ENCODE results near the gene PIGS. TPM values are rescaled to one million over a fixed set of nuclear protein-coding genes. Genes with fewer than 3 reads are reported as not detected.

PIGS gene
- total RNA-seq, 4 donors from 2014 or later = 31.7 to 66.7 (median 42.5) TPM

DNA sequence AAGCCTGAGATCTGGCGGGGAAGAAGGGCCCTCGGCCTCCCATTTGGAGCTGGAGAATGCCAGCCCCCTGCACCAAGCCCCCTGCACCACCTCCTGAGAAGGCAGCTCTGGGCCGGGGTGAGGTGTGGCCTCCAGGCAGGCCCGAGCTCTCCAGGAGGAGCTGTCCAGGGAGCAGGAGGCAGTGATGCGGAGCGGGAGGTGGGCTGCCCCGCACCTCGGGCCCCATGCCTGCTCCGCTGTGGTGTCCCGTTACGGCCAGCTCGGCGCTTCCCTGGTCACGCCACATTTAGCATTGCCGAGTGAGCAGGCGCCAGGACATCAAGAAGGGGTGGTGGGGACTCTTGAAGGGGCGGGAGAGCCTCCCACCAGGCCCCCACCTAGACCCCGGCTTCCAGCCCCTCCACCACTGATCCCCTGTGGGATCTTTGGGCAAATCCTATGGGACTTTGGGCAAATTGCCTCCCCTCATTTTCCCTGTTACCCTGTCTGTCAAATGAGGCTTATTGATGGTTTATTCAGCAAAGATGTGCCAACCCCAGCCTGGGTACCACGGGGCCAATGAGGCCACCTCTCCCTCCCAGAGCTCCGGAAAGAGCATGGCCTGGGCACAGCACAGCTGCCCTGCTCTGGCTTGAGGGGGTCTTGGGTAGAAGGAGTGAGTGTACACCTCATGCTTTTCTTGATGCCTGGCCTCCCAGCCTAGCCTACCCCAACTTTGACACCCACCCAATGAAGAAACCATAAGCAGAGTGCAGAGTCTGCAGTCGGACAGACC, 49.8 kb downstream of the PIGS start:
- TF ChIP-seq, protein P1, sequence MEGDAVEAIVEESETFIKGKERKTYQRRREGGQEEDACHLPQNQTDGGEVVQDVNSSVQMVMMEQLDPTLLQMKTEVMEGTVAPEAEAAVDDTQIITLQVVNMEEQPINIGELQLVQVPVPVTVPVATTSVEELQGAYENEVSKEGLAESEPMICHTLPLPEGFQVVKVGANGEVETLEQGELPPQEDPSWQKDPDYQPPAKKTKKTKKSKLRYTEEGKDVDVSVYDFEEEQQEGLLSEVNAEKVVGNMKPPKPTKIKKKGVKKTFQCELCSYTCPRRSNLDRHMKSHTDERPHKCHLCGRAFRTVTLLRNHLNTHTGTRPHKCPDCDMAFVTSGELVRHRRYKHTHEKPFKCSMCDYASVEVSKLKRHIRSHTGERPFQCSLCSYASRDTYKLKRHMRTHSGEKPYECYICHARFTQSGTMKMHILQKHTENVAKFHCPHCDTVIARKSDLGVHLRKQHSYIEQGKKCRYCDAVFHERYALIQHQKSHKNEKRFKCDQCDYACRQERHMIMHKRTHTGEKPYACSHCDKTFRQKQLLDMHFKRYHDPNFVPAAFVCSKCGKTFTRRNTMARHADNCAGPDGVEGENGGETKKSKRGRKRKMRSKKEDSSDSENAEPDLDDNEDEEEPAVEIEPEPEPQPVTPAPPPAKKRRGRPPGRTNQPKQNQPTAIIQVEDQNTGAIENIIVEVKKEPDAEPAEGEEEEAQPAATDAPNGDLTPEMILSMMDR (IDR thresholded peaks at IDR 0.05) = no peak
- TF ChIP-seq POLR2A (IDR thresholded peaks at IDR 0.05) = no peak
- peaks cover 17 to 36% (median 21%) of the 10 kb centered on the region in 3 donors for H3K4me1 ChIP-seq
- no peak overlapping the region for H3K27ac ChIP-seq
- H3K4me3 ChIP-seq = no peak overlapping the region
- WGBS, 2 donors = 43 to 48% methylated on average over 1 to 6 of the region's 21 CpGs
- DNase-seq = no peak
- no peaks in the 10 kb centered on the region for H3K9me3 ChIP-seq
- no peaks in the 10 kb centered on the region for H3K27me3 ChIP-seq
- intact Hi-C loops (cut with DNase I) = no loop called here
- peaks cover 0 to 12% (median 0%) of the 10 kb centered on the region in 3 donors for H3K36me3 ChIP-seq

DNA sequence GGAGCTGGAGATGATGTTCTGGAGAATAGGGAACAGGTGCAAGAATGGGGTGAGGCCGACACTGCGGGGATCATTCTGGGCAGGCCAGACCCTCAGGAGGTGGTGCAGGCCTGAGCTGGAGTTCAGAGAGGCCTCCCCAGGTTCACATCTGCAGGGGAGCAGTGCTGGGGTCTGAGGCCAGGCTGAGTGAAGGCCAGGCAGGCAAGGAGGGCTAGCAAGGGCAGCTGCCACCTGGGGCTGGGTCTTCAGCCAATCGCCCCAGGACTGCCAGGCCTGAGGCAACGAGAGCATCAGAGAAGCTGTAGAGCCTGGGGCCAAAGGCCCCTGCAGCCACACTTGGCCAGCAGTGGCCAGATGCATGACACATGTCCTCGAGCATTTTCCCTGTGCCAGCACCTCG, 50.6 kb downstream of the PIGS start:
- H3K4me3 ChIP-seq = no peak overlapping the region
- no peaks in the 10 kb centered on the region for H3K9me3 ChIP-seq
- H3K27me3 ChIP-seq = no peaks in the 10 kb centered on the region
- DNase-seq = no peak
- H3K27ac ChIP-seq = no peak overlapping the region
- intact Hi-C loops (cut with DNase I) = no loop called here
- peaks cover 0 to 20% (median 0%) of the 10 kb centered on the region in 3 donors for H3K36me3 ChIP-seq
- peaks cover 10 to 28% (median 13%) of the 10 kb centered on the region in 3 donors for H3K4me1 ChIP-seq
- TF ChIP-seq, protein P1 (IDR thresholded peaks at IDR 0.05) = no peak
- TF ChIP-seq POLR2A (IDR thresholded peaks at IDR 0.05) = no peak
- WGBS, 2 donors = 52 to 93% methylated on average over 3 to 5 of the region's 6 CpGs

DNA sequence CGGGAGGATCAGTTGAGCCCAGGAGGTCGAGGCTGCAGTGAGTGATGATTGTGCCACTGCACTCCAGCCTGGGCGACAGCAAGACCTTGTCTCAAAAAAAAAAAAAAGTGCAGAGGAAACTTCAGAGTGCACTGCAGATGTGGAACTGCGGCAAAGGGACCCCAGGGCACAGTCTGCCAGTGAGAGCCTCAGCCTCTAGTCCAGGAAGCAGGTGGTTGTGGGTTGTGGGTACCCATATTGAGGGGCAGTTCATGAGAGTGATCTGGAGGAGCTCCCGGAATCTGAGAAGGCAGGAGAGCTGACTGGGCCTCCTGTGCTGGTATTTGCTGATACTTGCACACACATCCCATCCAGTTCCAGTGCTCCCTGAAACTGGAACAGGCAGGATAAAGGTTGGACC, 52.1 kb downstream of the PIGS start:
- no peak overlapping the region for H3K27ac ChIP-seq
- H3K36me3 ChIP-seq = peaks cover 0 to 21% (median 0%) of the 10 kb centered on the region in 3 donors
- 52 to 69% methylated on average over 4 of the region's 5 CpGs for WGBS, 2 donors
- no peaks in the 10 kb centered on the region for H3K9me3 ChIP-seq
- H3K4me1 ChIP-seq = peaks cover 5 to 24% (median 8%) of the 10 kb centered on the region in 3 donors
- TF ChIP-seq POLR2A (IDR thresholded peaks at IDR 0.05) = no peak
- TF ChIP-seq, protein P1 (IDR thresholded peaks at IDR 0.05) = no peak
- H3K4me3 ChIP-seq = no peak overlapping the region
- DNase-seq = no peak
- intact Hi-C loops (cut with DNase I) = no loop called here
- peaks cover 0 to 6% (median 0%) of the 10 kb centered on the region in 4 donors for H3K27me3 ChIP-seq

DNA sequence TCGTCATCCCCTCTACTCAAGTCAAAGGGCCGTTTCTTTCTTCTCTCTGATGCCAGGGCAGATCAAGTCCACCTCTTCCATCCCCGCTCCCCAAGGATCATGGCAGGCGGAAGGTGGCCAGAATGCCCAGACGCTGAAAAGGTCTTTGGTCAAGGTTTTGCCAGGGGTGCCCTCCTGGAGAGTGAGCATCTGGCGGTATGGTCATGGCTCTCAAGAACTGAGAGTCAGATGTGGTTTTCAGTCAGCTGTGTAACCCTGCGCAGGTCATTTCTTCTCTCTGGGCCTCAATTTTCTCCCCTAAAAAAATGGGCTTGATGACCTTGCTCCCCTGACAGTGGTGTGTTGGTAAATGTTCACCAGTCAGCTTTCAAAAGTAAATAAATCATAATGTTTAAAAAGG, 52.7 kb downstream of the PIGS start:
- DNase-seq = no peak
- Histone ChIP-seq H3K4me3 (no peak overlapping the region), H3K27ac (no peak overlapping the region), H3K9me3 (no peaks in the 10 kb centered on the region), H3K27me3 (peaks cover 0 to 10% (median 0%) of the 10 kb centered on the region in 4 donors), H3K4me1 (peaks cover 5 to 25% (median 9%) of the 10 kb centered on the region in 3 donors), H3K36me3 (peaks cover 0 to 21% (median 0%) of the 10 kb centered on the region in 3 donors)
- 75 to 83% methylated on average over 2 to 7 of the region's 7 CpGs for WGBS, 2 donors
- intact Hi-C loops (cut with DNase I) = no loop called here
- TF ChIP-seq, protein P1 (IDR thresholded peaks at IDR 0.05) = no peak
- no peak for TF ChIP-seq POLR2A (IDR thresholded peaks at IDR 0.05)

DNA sequence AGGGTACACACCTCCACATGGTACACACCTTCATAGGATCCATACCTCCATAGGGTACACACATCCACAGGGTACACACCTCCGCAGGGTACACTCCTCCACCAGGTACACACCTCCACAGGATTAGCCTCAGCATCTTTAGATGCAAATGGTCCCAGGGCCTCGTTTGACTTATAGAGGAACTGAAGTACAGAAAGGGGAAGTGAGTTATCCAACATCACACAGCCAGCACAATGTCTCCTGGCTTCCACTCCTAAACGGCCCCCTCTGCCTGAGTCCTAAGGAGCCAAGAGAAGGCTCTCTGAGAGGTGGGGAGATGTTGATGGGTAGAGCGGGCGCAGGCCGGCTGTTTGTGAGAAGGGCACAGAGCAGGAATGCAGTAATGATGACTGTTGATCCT, 53.2 kb downstream of the PIGS start:
- Histone ChIP-seq H3K9me3 (no peaks in the 10 kb centered on the region), H3K36me3 (peaks cover 0 to 21% (median 0%) of the 10 kb centered on the region in 3 donors), H3K4me3 (no peak overlapping the region), H3K27ac (no peak overlapping the region), H3K4me1 (peaks cover 5 to 29% (median 9%) of the 10 kb centered on the region in 3 donors), H3K27me3 (peaks cover 0 to 13% (median 0%) of the 10 kb centered on the region in 4 donors)
- 57 to 61% methylated on average over 6 of the region's 6 CpGs for WGBS, 2 donors
- no peak for DNase-seq
- intact Hi-C loops (cut with DNase I) = no loop called here
- TF ChIP-seq, protein P1 (IDR thresholded peaks at IDR 0.05) = no peak
- TF ChIP-seq POLR2A (IDR thresholded peaks at IDR 0.05) = no peak
